IMR-90 (cell line): Measurements from ENCODE around the gene BMPER. TPM values are rescaled to one million over a fixed set of nuclear protein-coding genes. Genes with fewer than 3 reads are reported as not detected.

Experiments used
- ATAC-seq: fragments of 200-7000 bp; cut with Tn5 transposase; 2 replicates; pipeline ENCODE4 v1.9.1; 2020; ENCODE audit warnings: low read depth, mild to moderate bottlenecking, moderate library complexity
- BruUV-seq: library from RNA; stranded (reverse); fragments of 400-500 nt; replicated peaks from 2 replicates; lab custom pipeline; 2021; lab: Mats Ljungman, UMichigan
- CTCF ChIA-PET: fragments of 300-600 bp; formaldehyde crosslinking; extraction: SDS; loops from one replicate; lab custom pipeline; 2021; ENCODE audit warnings: antibody characterized with exemption; lab: Yijun Ruan, JAX
- POLR2A ChIA-PET: fragments of 300-600 bp; sonication (Branson Sonifier 250); formaldehyde crosslinking; loops from one replicate; lab custom pipeline; 2022; ENCODE audit warnings: antibody characterized with exemption; ENCODE audit not compliant: unreplicated experiment; lab: Charles Lee
- DNase-seq: peaks from one replicate; pipeline ENCODE4 v3.0.0; 2013
- H2AFZ ChIP-seq: replicated peaks from 2 replicates; pipeline ENCODE3; 2013; ENCODE audit warnings: low read length, mild to moderate bottlenecking; ENCODE audit not compliant: poor library complexity
- H2AK5ac ChIP-seq: 2 replicates; pipeline ENCODE4 v1.6.1; 2013; ENCODE audit warnings: low read depth, low read length, inconsistent platforms
- H2AK9ac ChIP-seq: replicated peaks from 2 replicates; pipeline ENCODE3; 2013; ENCODE audit warnings: mild to moderate bottlenecking, low read depth, low read length, moderate library complexity; ENCODE audit not compliant: poor library complexity
- H2BK120ac ChIP-seq: 2 replicates; pipeline ENCODE4 v1.6.1; 2013; ENCODE audit warnings: low read depth, low read length, inconsistent platforms
- H2BK15ac ChIP-seq: 3 replicates; pipeline ENCODE4 v1.6.1; 2013; ENCODE audit warnings: low read depth, low read length, inconsistent platforms
- H2BK20ac ChIP-seq: 2 replicates; pipeline ENCODE4 v1.6.1; 2013; ENCODE audit warnings: low read depth, mild to moderate bottlenecking, inconsistent platforms, low read length, moderate library complexity
- H2BK5ac ChIP-seq: 2 replicates; pipeline ENCODE4 v1.6.1; 2013; ENCODE audit warnings: mild to moderate bottlenecking, low read depth, low read length, inconsistent platforms; ENCODE audit not compliant: poor library complexity, severe bottlenecking
- H3K14ac ChIP-seq: replicated peaks from 2 replicates; pipeline ENCODE4 v1.6.1; 2013; ENCODE audit warnings: low read depth, low read length, inconsistent platforms
- H3K18ac ChIP-seq: 2 replicates; pipeline ENCODE4 v1.6.1; 2013; ENCODE audit warnings: low read depth, low read length, control low read depth
- H3K23ac ChIP-seq: 2 replicates; pipeline ENCODE4 v1.6.1; 2013; ENCODE audit warnings: low read depth, low read length, inconsistent platforms
- H3K27ac ChIP-seq: 2 replicates; pipeline ENCODE4 v1.5.1; 2013; ENCODE audit warnings: mild to moderate bottlenecking, control low read depth, low read length; ENCODE audit not compliant: insufficient read depth
- H3K27me3 ChIP-seq: 2 replicates; pipeline ENCODE4 v1.6.1; 2013; ENCODE audit warnings: low read length; ENCODE audit not compliant: control insufficient read depth, insufficient read depth
- H3K36me3 ChIP-seq: 2 replicates; pipeline ENCODE4 v1.6.1; 2013; ENCODE audit warnings: low read length, mixed read lengths; ENCODE audit not compliant: control insufficient read depth, insufficient read depth
- H3K4ac ChIP-seq: 2 replicates; pipeline ENCODE4 v1.6.1; 2013; ENCODE audit warnings: low read depth, low read length, inconsistent platforms
- H3K4me1 ChIP-seq: 2 replicates; pipeline ENCODE4 v1.6.1; 2013; ENCODE audit warnings: low read length, mixed read lengths; ENCODE audit not compliant: control insufficient read depth, insufficient read depth
- H3K4me2 ChIP-seq: 2 replicates; pipeline ENCODE4 v1.6.1; 2013; ENCODE audit warnings: low read depth, mild to moderate bottlenecking, control low read depth, low read length, moderate library complexity
- H3K4me3 ChIP-seq: 2 replicates; pipeline ENCODE4 v1.5.1; 2013; ENCODE audit warnings: low read depth, mild to moderate bottlenecking, control low read depth, low read length, moderate library complexity; ENCODE audit not compliant: insufficient read depth
- H3K56ac ChIP-seq: 2 replicates; pipeline ENCODE4 v1.6.1; 2013; ENCODE audit warnings: low read length, inconsistent platforms; ENCODE audit not compliant: insufficient read depth; ENCODE audit errors: extremely low read depth
- H3K79me1 ChIP-seq, 2 experiments: 2 replicates each; pipeline ENCODE4 v1.6.1; 2013; ENCODE audit warnings: low read length in 2 of 2, inconsistent platforms in 1 of 2, low read depth in 1 of 2
- H3K9ac ChIP-seq: 2 replicates; pipeline ENCODE4 v1.6.1; 2013; ENCODE audit warnings: low read depth, low read length, control low read depth
- H3K9me1 ChIP-seq: 2 replicates; pipeline ENCODE4 v1.6.1; 2013; ENCODE audit warnings: low read length, inconsistent platforms; ENCODE audit not compliant: insufficient read depth
- H3K9me3 ChIP-seq: 2 replicates; pipeline ENCODE4 v1.6.1; 2013; ENCODE audit warnings: low read length; ENCODE audit not compliant: control insufficient read depth, insufficient read depth
- H4K20me1 ChIP-seq: 2 replicates; pipeline ENCODE4 v1.6.1; 2013; ENCODE audit warnings: low read length, inconsistent platforms; ENCODE audit not compliant: insufficient read depth
- H4K5ac ChIP-seq: 2 replicates; pipeline ENCODE4 v1.6.1; 2013; ENCODE audit warnings: mild to moderate bottlenecking, low read depth, low read length, control low read depth
- H4K8ac ChIP-seq, 2 experiments: 2 replicates each; pipeline ENCODE4 v1.6.1; 2013; ENCODE audit warnings: low read depth in 2 of 2, low read length in 2 of 2, control low read depth in 1 of 2, inconsistent platforms in 1 of 2
- H4K91ac ChIP-seq: 2 replicates; pipeline ENCODE4 v1.6.1; 2013; ENCODE audit warnings: low read depth, low read length, inconsistent platforms; ENCODE audit not compliant: insufficient read depth
- BHLHE40 ChIP-seq: fragments of 150-350 bp; IDR thresholded peaks from 2 replicates; pipeline ENCODE4 v1.6.1; 2016; ENCODE audit warnings: mild to moderate bottlenecking, low read depth, low read length
- CEBPB ChIP-seq: IDR thresholded peaks from 2 replicates; pipeline ENCODE4 v1.6.1; 2012; ENCODE audit warnings: low read depth, low read length, improper control_type of control experiment
- CHD1 ChIP-seq: IDR thresholded peaks from 2 replicates; pipeline ENCODE4 v1.6.1; 2012; ENCODE audit warnings: low read depth, low read length, improper control_type of control experiment
- CTCF ChIP-seq: conservative IDR thresholded peaks from 2 replicates; pipeline ENCODE4 v1.5.1; 2012; ENCODE audit warnings: mild to moderate bottlenecking, low read depth, low read length, improper control_type of control experiment
- ELK1 ChIP-seq: fragments of 150-350 bp; IDR thresholded peaks from 2 replicates; pipeline ENCODE4 v1.6.1; 2016; ENCODE audit warnings: low read depth, mild to moderate bottlenecking, low read length, moderate library complexity, borderline replicate concordance
- FOS ChIP-seq: fragments of 150-350 bp; IDR thresholded peaks from 2 replicates; pipeline ENCODE4 v1.6.1; 2016; ENCODE audit warnings: low read depth, low read length
- MAFK ChIP-seq: IDR thresholded peaks from 2 replicates; pipeline ENCODE4 v1.6.1; 2012; ENCODE audit warnings: low read depth, low read length, improper control_type of control experiment
- MAZ ChIP-seq: IDR thresholded peaks from 2 replicates; pipeline ENCODE4 v1.6.1; 2012; ENCODE audit warnings: low read depth, mild to moderate bottlenecking, low read length, improper control_type of control experiment, moderate library complexity, borderline replicate concordance
- MXI1 ChIP-seq: IDR thresholded peaks from 2 replicates; pipeline ENCODE4 v1.6.1; 2012; ENCODE audit warnings: low read depth, mild to moderate bottlenecking, low read length, moderate library complexity, borderline replicate concordance
- NFE2L2 ChIP-seq: fragments of 150-350 bp; IDR thresholded peaks from 2 replicates; pipeline ENCODE4 v1.6.1; 2016; ENCODE audit warnings: low read depth, mild to moderate bottlenecking, low read length
- POLR2A ChIP-seq: IDR thresholded peaks from 2 replicates; pipeline ENCODE4 v1.6.1; 2012; ENCODE audit warnings: mild to moderate bottlenecking, low read depth, low read length
- RAD21 ChIP-seq: IDR thresholded peaks from 2 replicates; pipeline ENCODE4 v1.6.1; 2012; ENCODE audit warnings: low read length, improper control_type of control experiment
- RCOR1 ChIP-seq: IDR thresholded peaks from 2 replicates; pipeline ENCODE4 v1.6.1; 2012; ENCODE audit warnings: mild to moderate bottlenecking, low read length, improper control_type of control experiment; ENCODE audit not compliant: insufficient replicate concordance
- RFX5 ChIP-seq: IDR thresholded peaks from 2 replicates; pipeline ENCODE4 v1.8.0; 2012; ENCODE audit warnings: low read depth, mild to moderate bottlenecking, low read length, moderate library complexity
- SMC3 ChIP-seq: fragments of 150-350 bp; IDR thresholded peaks from 2 replicates; pipeline ENCODE4 v1.6.1; 2016; ENCODE audit warnings: low read depth, mild to moderate bottlenecking, antibody characterized with exemption, low read length, moderate library complexity
- USF2 ChIP-seq: fragments of 150-350 bp; IDR thresholded peaks from 2 replicates; pipeline ENCODE4 v1.6.1; 2017; ENCODE audit warnings: mild to moderate bottlenecking, antibody characterized with exemption, low read length, low read depth
- WGBS, 2 experiments: methylation state at CpG; one replicate each; pipeline versions ENCODE4 v1.1.5 to v1.1.7; 2013; ENCODE audit warnings: missing lambda C conversion rate in 2 of 2; ENCODE audit not compliant: insufficient read length in 1 of 2; ENCODE audit errors: extremely low coverage in 2 of 2; 5-methylcytosine and 5-hydroxymethylcytosine counted together
- dilution Hi-C: fragments of 300-500 bp; cut with HindIII; formaldehyde crosslinking; loops from one replicate; pipeline ENCODE4 v1.14.3; 2018; ENCODE audit warnings: low sequenced_read_pairs; ENCODE audit not compliant: unreplicated experiment
- in situ Hi-C: fragments of 300-500 bp; cut with MboI; formaldehyde crosslinking; loops from 3 replicates; pipeline ENCODE4 v1.14.3; 2019; ENCODE audit warnings: low sequenced_read_pairs, inconsistent platforms, mixed read lengths
- intact Hi-C: fragments of 100-400 bp; cut with micrococcal nuclease; formaldehyde crosslinking; loops from 2 replicates; pipeline ENCODE4 v1.10.0; 2022
- polyA plus RNA-seq, 3 experiments: library from polyadenylated mRNA; depleted of rRNA; stranded (reverse); fragments of >200 nt; gene quantifications; 2 replicates each; pipeline ENCODE4 v1.2.3, GENCODE V29; 2012; ENCODE audit warnings: low replicate concordance in 1 of 3
- total RNA-seq: library from RNA; depleted of rRNA; stranded (reverse); fragments of >200 nt; gene quantifications from 2 replicates; pipeline ENCODE4 v1.2.3, GENCODE V29; 2012

The BMPER gene
- total and polyA plus RNA-seq, 2 of the 4 experiments (the other 2 are of a cell fraction) = 6.2 to 7.9 TPM

- Histone ChIP-seq H3K56ac (no peak overlapping the region), H3K23ac (no peak overlapping the region), H2AFZ (no peak overlapping the region), H3K79me1 (no peaks in the 10 kb centered on the region), H4K91ac (no peak overlapping the region), H3K4me3 (no peak overlapping the region), H3K9ac (no peak overlapping the region), H2AK5ac (no peak overlapping the region), H3K18ac (no peak overlapping the region), H2BK20ac (no peak overlapping the region), H4K8ac (no peak overlapping the region), H3K4ac (no peak overlapping the region), H4K20me1 (no peaks in the 10 kb centered on the region), H2BK5ac (no peak overlapping the region), H2AK9ac (no peak overlapping the region), H3K36me3 (no peaks in the 10 kb centered on the region), H3K4me2 (no peak overlapping the region), H3K27me3 (no peaks in the 10 kb centered on the region), H3K4me1 (peaks cover 7% of the 10 kb centered on the region; the same call in 1 of the 2 replicates), H2BK15ac (no peak overlapping the region), H3K27ac (no peak overlapping the region), H3K14ac (no peak overlapping the region), H2BK120ac (no peak overlapping the region), H3K9me3 (no peaks in the 10 kb centered on the region), H4K5ac (no peak overlapping the region), H3K9me1 (no peaks in the 10 kb centered on the region)
- no CpG with 5 or more reads among the region's 4 CpGs for WGBS, 2 experiments
- intact Hi-C loops (loop anchor here (10.0 kb wide), 1 partner anchor 152 kb away; no protein-coding TSS in a partner anchor), dilution Hi-C loops (no loop called here), in situ Hi-C loops (loop anchor here (10.0 kb wide), 1 partner anchor 178 kb away; no protein-coding TSS in a partner anchor)
- no TSS peak for BruUV-seq
- peak; percentile 23 for DNase-seq
- ATAC-seq = no peak
- POLR2A ChIA-PET = no interaction called here
- TF ChIP-seq BHLHE40 (no peak), RCOR1 (no peak), FOS (no peak), NFE2L2 (no peak), RFX5 (no peak), SMC3 (no peak), RAD21 (no peak), MAFK (no peak), CEBPB (no peak), MXI1 (no peak), CHD1 (no peak), MAZ (no peak), POLR2A (no peak), ELK1 (no peak), CTCF (no peak), USF2 (no peak)
- CTCF ChIA-PET = interaction anchor here (0.5 kb wide), 1 partner anchor 17 kb away, joined by 4 read pairs; no protein-coding TSS in a partner anchor
Observed at GRCh38 chr7:34137176-34137575, 231.8 kb downstream of the BMPER start.
